GM18870 (cell line): ENCODE results near the gene ZNF667.

Experiments used
- ATAC-seq: cut with Tn5 transposase; IDR thresholded peaks from one replicate; pipeline ENCODE4 v1.9.1; 2021; ENCODE audit warnings: moderate library complexity; ENCODE audit not compliant: unreplicated experiment

Gene ZNF667

DNA sequence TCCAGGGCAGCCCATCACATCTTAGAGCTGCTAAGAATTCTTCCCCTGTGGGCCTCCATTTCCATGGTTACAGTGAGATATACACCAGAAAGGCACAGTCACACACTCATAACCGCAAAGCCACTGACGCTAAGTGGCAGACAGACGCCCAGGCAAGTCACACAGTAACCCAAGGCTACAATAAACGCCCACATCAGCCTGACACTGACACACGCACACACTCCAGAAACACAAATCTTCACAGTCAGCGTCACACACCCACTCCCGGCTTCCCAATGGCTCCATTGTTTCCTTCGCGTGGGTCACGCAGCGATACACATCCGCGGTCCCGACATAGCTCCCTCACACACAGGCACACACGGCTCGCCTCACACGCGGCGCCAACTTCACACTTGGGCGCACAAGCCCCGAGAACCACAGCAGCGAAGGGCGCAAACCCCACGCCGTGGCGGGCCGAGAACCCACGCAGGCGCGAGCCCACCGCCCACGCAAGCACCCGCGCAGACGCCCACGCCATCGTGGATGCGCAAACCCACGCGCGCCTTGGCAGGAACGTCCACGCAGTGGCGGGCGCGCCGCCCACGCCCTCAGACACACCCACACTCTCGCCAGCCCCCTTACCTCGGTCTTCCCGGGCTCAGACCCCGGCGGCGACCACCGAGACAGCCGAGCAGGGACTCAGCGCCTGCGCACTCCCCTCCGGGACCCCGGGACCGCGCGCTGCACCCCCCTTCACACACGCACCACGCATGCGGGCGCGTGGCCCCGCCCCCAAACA, at the start of gene ZNF667:
TSS of gene ZNF667 (minus strand) at position 695 of the 778 bp plus-strand sequence. CDS start 14,975 bp downstream, outside the sequence.
- ATAC-seq = no peak

GRCh38 chr19:56525214-56525860, 48.2 kb upstream of the ZNF667 start:
- no peak for ATAC-seq

GRCh38 chr19:56508290-56508778, 31.2 kb upstream of the ZNF667 start:
- ATAC-seq = no peak

DNA sequence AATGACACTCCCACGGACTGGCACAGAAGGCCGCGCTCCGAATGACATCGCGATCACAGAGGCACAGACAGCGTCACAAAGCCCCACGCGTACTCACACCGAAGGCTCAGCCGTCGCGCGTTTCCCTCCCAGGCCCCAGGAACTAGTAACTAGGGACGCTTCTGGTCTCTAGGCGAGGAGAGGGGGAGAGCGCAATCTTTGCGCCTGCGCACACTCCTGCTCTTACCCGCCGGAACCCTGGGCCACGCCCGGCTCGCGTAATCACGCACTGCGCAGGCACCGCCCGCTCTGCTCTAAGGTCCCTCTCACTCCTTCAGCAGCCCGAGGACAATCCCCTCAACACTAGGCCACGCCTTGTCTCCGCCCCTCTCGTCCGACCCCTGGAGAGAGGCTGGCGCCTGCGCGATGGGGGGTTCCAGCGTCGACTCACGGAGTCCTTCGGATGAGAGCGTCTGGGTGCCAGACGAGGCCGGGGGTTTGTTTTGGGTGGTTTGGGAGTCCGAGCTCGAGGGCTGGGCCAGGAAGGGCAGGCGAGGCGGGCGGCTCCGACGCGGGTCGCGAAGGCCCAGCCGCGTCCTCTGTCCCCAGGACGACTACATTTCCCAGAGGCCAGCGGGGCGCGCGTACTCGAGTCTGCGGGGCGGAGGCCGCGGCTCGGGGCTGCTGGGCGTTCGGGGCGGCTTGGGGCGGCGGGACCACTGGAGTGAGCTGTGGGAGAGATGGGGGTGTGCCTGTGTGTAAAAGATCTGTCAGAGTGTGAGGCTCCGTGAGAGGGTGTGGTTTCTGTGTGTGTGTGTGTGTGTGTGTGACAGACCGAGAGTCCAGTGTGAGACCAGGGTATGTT, 30.5 kb upstream of the ZNF667 start, which contains the start of gene ZNF471:
TSS of gene ZNF471 (plus strand) at position 410 of the 844 bp plus-strand sequence. CDS start 3,717 bp downstream, outside the sequence.
- ATAC-seq = no peak

DNA sequence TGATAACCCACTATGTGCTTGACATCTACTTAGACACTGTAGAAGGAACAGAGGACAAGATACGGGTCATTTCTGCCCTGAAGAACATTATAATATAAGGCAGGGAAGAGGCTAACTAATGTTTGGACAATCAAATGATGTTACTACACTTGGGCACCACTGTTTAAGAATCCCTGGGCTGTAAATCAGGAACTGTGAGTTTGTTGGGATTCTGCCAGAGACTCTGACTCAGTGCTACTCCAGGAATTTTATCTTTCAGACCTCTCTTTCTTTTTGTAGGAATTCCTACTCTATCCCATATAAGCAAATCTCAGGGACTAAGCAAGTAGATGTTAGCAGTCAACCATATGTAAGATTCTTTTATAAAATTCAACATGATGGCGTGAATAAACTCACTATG, 27.4 kb upstream of the ZNF667 start:
- no peak for ATAC-seq

GRCh38 chr19:56491399-56491798, 14.3 kb upstream of the ZNF667 start:
- ATAC-seq = no peak

GRCh38 chr19:56477429-56478338, 539 bp upstream of the ZNF667 start:
- ATAC-seq = no peak

GRCh38 chr19:56476093-56476492, 1.1 kb downstream of the ZNF667 start:
- ATAC-seq = no peak

GRCh38 chr19:56474308-56474707, 2.8 kb downstream of the ZNF667 start:
- no peak for ATAC-seq

GRCh38 chr19:56441206-56441792, 35.8 kb downstream of the ZNF667 start:
- no peak for ATAC-seq

DNA sequence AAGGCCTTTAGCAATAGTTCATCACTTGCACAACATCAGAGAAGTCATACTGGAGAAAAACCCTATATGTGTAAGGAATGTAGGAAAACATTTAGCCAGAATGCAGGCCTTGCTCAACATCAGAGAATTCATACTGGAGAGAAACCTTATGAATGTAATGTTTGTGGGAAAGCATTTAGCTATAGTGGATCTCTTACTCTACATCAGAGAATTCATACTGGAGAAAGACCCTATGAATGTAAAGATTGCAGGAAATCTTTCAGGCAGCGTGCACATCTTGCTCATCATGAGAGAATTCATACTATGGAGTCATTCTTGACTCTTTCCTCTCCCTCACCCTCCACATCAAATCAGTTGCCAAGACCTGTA, 53.2 kb downstream of the ZNF667 start:
- ATAC-seq = no peak

DNA sequence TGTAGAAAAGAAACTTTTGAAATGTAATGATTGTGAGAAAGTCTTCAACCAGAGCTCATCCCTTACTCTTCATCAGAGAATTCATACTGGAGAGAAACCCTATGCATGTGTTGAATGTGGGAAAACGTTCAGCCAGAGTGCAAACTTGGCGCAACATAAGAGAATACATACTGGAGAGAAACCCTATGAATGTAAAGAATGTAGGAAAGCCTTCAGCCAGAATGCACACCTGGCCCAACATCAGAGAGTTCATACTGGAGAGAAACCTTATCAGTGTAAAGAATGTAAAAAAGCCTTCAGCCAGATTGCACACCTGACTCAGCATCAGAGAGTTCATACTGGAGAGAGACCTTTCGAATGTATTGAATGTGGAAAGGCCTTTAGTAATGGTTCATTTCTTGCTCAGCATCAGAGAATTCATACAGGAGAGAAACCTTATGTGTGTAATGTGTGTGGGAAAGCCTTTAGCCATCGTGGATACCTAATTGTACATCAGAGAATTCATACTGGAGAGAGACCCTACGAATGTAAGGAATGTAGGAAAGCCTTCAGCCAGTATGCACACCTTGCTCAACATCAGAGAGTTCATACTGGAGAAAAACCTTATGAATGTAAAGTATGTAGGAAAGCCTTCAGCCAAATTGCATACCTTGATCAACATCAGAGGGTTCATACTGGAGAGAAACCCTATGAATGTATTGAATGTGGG, 53.7 kb downstream of the ZNF667 start:
- ATAC-seq = no peak

- no peak for ATAC-seq
Observed at GRCh38 chr19:56405062-56405461, 72.1 kb downstream of the ZNF667 start.

GRCh38 chr19:56404705-56405056, 72.5 kb downstream of the ZNF667 start:
- no peak for ATAC-seq

- ATAC-seq = peak; percentile 54
Observed at GRCh38 chr19:56403764-56404704, 73.1 kb downstream of the ZNF667 start, which contains the start of gene ZNF583. Gene ZNF583 (plus strand): TSS chr19:56404332. CDS start chr19:56407115, 2,783 bp downstream.

GRCh38 chr19:56403261-56403660, 73.9 kb downstream of the ZNF667 start:
- peak; percentile 4 for ATAC-seq

GRCh38 chr19:56400485-56400884, 76.7 kb downstream of the ZNF667 start:
- ATAC-seq = no peak

- ATAC-seq = no peak
Observed at GRCh38 chr19:56398809-56399208, 78.3 kb downstream of the ZNF667 start.
